ENCODE measurements around the gene DNTTIP2.
A peak's percentile ranks its signal among the peaks of the same experiment; 100 is the strongest.
"Not testable (repeated sequence)": the region's sequence is repeated elsewhere in the genome, so short reads cannot be mapped to it uniquely, and the experiment has no call there.

Gene DNTTIP2

GRCh38 chr1:93840956-93841482 is 38.0 kb downstream of the DNTTIP2 start:
- no peaks in the 10 kb centered on the region for H3K27me3 Mint-ChIP-seq
- H3K4me1 Mint-ChIP-seq, result peaks cover 20% of the 10 kb centered on the region

GRCh38 chr1:93839753-93840152 is 39.3 kb downstream of the DNTTIP2 start:
- Mint-ChIP-seq H3K36me3 (ENCODE audit: low read depth) (no peaks in the 10 kb centered on the region), H3K9me3 (peaks cover 2% of the 10 kb centered on the region), H3K27ac (no peak overlapping the region), H3K4me3 (no peak overlapping the region), H3K4me1 (peaks cover 8% of the 10 kb centered on the region), H3K27me3 (no peaks in the 10 kb centered on the region)
- ATAC-seq (no peak), DNase-seq (no peak)

More at GRCh38 chr1:93840956-93841482, 38.0 kb downstream of the DNTTIP2 start:
- Mint-ChIP-seq H3K9me3 (no peaks in the 10 kb centered on the region), H3K27ac (no peak overlapping the region), H3K36me3 (ENCODE audit: low read depth) (no peaks in the 10 kb centered on the region), H3K4me3 (no peak overlapping the region)
- ATAC-seq (no peak), DNase-seq (no peak)

DNA sequence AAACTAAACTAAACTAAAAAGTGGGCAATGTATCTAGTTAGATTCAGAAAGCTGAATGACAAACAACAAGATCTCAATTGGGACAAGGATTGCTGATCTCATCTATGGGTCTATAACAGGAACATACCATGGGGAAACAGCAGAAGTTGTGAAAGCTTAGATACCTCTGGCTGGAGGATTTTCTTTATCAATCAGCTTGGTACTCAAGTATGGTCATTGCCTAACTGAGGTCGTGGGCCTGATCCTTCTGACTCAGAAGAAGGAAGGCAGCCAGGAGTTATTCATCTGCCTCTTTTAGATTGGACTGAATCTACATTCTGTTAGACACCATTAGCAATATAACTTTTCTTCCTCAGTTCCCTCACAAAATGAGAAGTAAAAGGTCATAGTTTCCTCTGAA is 39.7 kb downstream of the DNTTIP2 start:
- Mint-ChIP-seq H3K9me3 (peaks cover 7% of the 10 kb centered on the region), H3K27ac (no peak overlapping the region), H3K36me3 (ENCODE audit: low read depth) (no peaks in the 10 kb centered on the region), H3K27me3 (no peaks in the 10 kb centered on the region), H3K4me3 (no peak overlapping the region), H3K4me1 (peaks cover 4% of the 10 kb centered on the region)
- DNase-seq, result no peak
- ATAC-seq, result no peak

DNA sequence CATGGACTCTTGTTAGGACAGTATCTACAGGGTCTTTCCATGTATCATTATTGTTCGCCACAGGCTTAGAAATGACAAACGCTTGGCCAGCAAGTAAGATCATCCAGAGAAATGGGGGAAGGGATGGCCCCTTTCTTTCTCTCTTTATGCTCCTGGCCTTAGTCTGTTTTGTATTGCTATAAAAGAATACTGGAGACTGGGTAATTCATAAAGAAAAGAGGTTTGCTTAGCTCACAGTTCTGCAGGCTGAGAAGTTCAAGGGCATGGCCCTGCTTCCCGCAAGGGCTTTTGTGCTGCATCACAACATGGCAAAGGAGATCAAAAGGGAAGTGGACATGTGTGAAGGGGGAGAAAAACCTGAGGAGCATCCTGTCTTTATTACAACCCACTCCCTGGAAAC is 41.0 kb downstream of the DNTTIP2 start:
- Mint-ChIP-seq H3K27me3 (no peaks in the 10 kb centered on the region), H3K4me3 (no peak overlapping the region), H3K9me3 (peaks cover 11% of the 10 kb centered on the region), H3K27ac (no peak overlapping the region), H3K36me3 (ENCODE audit: low read depth) (no peaks in the 10 kb centered on the region), H3K4me1 (no peaks in the 10 kb centered on the region)
- DNase-seq (no peak), ATAC-seq (no peak)

GRCh38 chr1:93833293-93833692 is 45.7 kb downstream of the DNTTIP2 start:
- not testable (repeated sequence) for H3K4me3 Mint-ChIP-seq; DNase-seq; H3K27me3 Mint-ChIP-seq; H3K36me3 Mint-ChIP-seq (ENCODE audit: low read depth); H3K27ac Mint-ChIP-seq; ATAC-seq; H3K4me1 Mint-ChIP-seq
- H3K9me3 Mint-ChIP-seq, result peaks cover 16% of the 10 kb centered on the region

GRCh38 chr1:93829061-93829460 is 49.9 kb downstream of the DNTTIP2 start:
- H3K9me3 Mint-ChIP-seq, result peaks cover 6% of the 10 kb centered on the region
- H3K4me3 Mint-ChIP-seq, result no peak overlapping the region
- no peaks in the 10 kb centered on the region for H3K4me1 Mint-ChIP-seq

GRCh38 chr1:93828367-93828755 is 50.6 kb downstream of the DNTTIP2 start:
- Mint-ChIP-seq H3K4me3 (no peak overlapping the region), H3K4me1 (no peaks in the 10 kb centered on the region), H3K9me3 (peaks cover 5% of the 10 kb centered on the region), H3K27ac (no peak overlapping the region), H3K36me3 (ENCODE audit: low read depth) (no peaks in the 10 kb centered on the region), H3K27me3 (no peaks in the 10 kb centered on the region)
- no peak for ATAC-seq
- DNase-seq, result no peak

More at GRCh38 chr1:93829061-93829460, 49.9 kb downstream of the DNTTIP2 start:
- Mint-ChIP-seq H3K27ac (no peak overlapping the region), H3K36me3 (ENCODE audit: low read depth) (no peaks in the 10 kb centered on the region), H3K27me3 (no peaks in the 10 kb centered on the region)
- DNase-seq, result no peak
- ATAC-seq, result no peak

DNA sequence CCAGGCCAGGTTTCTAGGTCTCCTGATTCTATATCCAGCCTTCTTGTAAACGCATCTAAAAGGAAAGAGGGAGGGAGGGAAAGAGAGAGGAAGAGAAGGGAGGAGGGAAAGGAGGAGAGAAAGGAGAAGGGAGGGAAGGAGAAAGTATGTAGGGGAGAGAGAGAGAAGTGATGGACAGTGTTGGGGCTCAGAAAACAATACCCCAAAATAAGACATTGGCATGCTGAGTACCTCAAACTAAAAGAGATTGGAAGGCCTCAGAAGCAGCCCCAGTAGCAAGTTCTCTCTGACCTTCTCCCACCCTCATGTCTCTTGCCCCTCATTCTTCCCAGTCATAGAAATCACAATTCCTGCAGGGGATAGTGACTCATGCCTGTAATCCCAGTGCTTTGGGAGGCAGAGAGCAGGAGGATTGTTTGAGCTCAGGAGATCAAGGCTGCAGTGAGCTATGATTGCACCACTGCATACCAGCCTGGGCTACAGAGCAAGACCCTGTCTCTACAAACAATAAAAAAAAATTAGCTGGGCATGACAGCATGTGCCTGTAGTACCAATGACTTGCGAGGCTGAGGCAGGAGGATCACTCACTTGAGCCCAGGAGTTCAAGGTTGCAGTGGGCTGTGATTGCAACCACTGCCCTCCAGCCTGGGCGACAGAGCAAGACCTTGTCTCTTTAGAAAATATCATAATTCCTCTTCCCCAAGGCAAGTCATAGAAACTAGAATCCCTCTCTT is 51.2 kb downstream of the DNTTIP2 start:
- H3K36me3 Mint-ChIP-seq (ENCODE audit: low read depth), result no peaks in the 10 kb centered on the region
- peaks cover 5% of the 10 kb centered on the region for H3K9me3 Mint-ChIP-seq
- no peak overlapping the region for H3K4me3 Mint-ChIP-seq
- H3K4me1 Mint-ChIP-seq, result no peaks in the 10 kb centered on the region
- DNase-seq (no peak), ATAC-seq (no peak)
- H3K27ac Mint-ChIP-seq, result no peak overlapping the region
- H3K27me3 Mint-ChIP-seq, result no peaks in the 10 kb centered on the region

GRCh38 chr1:93827128-93827527 is 51.9 kb downstream of the DNTTIP2 start:
- no peaks in the 10 kb centered on the region for H3K36me3 Mint-ChIP-seq (ENCODE audit: low read depth)
- H3K4me3 Mint-ChIP-seq, result no peak overlapping the region
- DNase-seq, result no peak
- no peak for ATAC-seq
- H3K9me3 Mint-ChIP-seq, result peaks cover 5% of the 10 kb centered on the region
- H3K4me1 Mint-ChIP-seq, result no peaks in the 10 kb centered on the region
- H3K27me3 Mint-ChIP-seq, result no peaks in the 10 kb centered on the region
- no peak overlapping the region for H3K27ac Mint-ChIP-seq

GRCh38 chr1:93824834-93825233 is 54.2 kb downstream of the DNTTIP2 start:
- ATAC-seq (no peak), DNase-seq (no peak)
- Mint-ChIP-seq H3K27me3 (no peaks in the 10 kb centered on the region), H3K4me1 (no peaks in the 10 kb centered on the region), H3K36me3 (ENCODE audit: low read depth) (no peaks in the 10 kb centered on the region), H3K27ac (no peak overlapping the region), H3K9me3 (no peaks in the 10 kb centered on the region), H3K4me3 (no peak overlapping the region)

GRCh38 chr1:93822730-93823425 is 56.1 kb downstream of the DNTTIP2 start:
- Mint-ChIP-seq H3K27me3 (no peaks in the 10 kb centered on the region), H3K9me3 (no peaks in the 10 kb centered on the region), H3K4me1 (peaks cover 8% of the 10 kb centered on the region), H3K36me3 (ENCODE audit: low read depth) (no peaks in the 10 kb centered on the region), H3K27ac (no peak overlapping the region), H3K4me3 (no peak overlapping the region)
- DNase-seq (no peak), ATAC-seq (no peak)

DNA sequence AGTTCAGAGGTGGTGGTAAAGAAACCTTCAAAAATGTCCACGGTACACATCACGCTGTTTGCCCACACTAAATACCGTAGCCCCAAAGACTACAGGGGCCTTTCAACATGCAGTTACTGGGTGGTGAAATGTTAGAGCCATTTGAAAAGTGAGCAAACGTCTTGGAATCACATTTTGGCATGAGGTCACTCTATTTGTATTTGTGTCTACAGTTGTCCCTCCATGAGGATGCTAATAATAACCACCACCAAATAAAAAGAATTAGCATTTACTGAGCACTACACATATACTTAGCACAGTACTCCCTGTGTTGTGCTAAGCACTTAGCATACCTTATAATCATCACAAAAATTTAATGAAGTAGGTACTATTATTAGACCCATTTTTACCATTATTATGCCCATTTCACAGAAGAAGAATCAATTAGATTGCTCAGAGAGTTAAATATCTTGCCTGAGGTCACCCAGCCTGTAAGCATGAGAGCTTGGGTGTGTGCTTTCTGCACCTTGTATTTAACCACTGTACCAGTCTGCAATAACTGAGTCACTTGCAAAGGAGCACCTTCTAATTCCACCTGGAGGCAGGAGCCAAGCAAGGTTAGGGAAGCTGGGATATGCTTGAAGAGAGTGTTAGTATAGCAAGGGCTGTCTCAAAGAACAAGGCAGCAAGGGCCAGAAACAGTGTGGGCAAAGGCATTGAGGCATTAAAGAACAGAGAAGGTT is 57.4 kb downstream of the DNTTIP2 start:
- Mint-ChIP-seq H3K36me3 (ENCODE audit: low read depth) (no peaks in the 10 kb centered on the region), H3K4me3 (no peak overlapping the region), H3K27me3 (no peaks in the 10 kb centered on the region), H3K9me3 (no peaks in the 10 kb centered on the region), H3K27ac (no peak overlapping the region), H3K4me1 (peaks cover 20% of the 10 kb centered on the region)
- DNase-seq (no peak), ATAC-seq (no peak)

- Mint-ChIP-seq H3K9me3 (no peaks in the 10 kb centered on the region), H3K27ac (no peak overlapping the region), H3K4me3 (no peak overlapping the region), H3K4me1 (peaks cover 20% of the 10 kb centered on the region), H3K27me3 (no peaks in the 10 kb centered on the region), H3K36me3 (ENCODE audit: low read depth) (no peaks in the 10 kb centered on the region)
- DNase-seq (no peak), ATAC-seq (no peak)
Measured at GRCh38 chr1:93820554-93821422, 58.2 kb downstream of the DNTTIP2 start.

DNA sequence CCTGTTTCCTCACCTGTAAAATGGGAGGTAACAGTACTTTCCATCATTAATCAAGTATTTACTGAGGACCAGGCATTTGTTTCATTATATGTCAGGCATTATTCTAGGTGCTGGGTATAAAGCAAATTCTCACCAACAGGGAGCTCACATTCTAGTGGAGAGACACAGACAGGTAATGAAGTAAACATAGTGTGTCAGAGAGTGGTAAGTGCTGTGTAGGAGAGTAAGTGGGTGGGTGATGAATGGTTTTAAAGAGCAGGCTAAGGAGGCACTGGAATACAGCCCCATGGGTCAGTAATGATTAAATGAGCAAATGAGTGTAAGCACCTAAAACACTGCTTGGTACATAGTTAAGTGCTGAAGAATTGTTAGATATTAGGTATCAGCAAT is 60.4 kb downstream of the DNTTIP2 start:
- no peak overlapping the region for H3K27ac Mint-ChIP-seq
- no peaks in the 10 kb centered on the region for H3K36me3 Mint-ChIP-seq (ENCODE audit: low read depth)
- no peaks in the 10 kb centered on the region for H3K9me3 Mint-ChIP-seq
- H3K27me3 Mint-ChIP-seq, result no peaks in the 10 kb centered on the region
- no peak overlapping the region for H3K4me3 Mint-ChIP-seq
- peaks cover 20% of the 10 kb centered on the region for H3K4me1 Mint-ChIP-seq
- ATAC-seq (peak; percentile 20), DNase-seq (no peak)
